Fibroblast of lung (primary cell): ENCODE measurements around the gene TNNT3. TPM values are rescaled to one million over a fixed set of nuclear protein-coding genes. Genes with fewer than 3 reads are reported as not detected.

Experiments
- DNase-seq, 2 donors: peaks; one replicate each; pipeline versions ENCODE4 v3.0.0 to v3.0.0-alpha.2; 2010; ENCODE audit warnings: low read depth in 2 of 2
- H2AFZ ChIP-seq: 2 replicates; pipeline ENCODE4 v1.5.1; 2012; ENCODE audit warnings: low read length, control low read depth, inconsistent platforms
- H3K27ac ChIP-seq: 2 replicates; pipeline ENCODE4 v1.5.1; 2011; ENCODE audit warnings: low read length, control low read depth; ENCODE audit not compliant: insufficient read depth
- H3K27me3 ChIP-seq: 2 replicates; pipeline ENCODE4 v1.5.1; 2011; ENCODE audit warnings: mild to moderate bottlenecking, low read length; ENCODE audit not compliant: control insufficient read depth, insufficient read depth
- H3K36me3 ChIP-seq: 2 replicates; pipeline ENCODE4 v1.5.1; 2011; ENCODE audit warnings: low read length; ENCODE audit not compliant: control insufficient read depth, insufficient read depth
- H3K4me1 ChIP-seq: 2 replicates; pipeline ENCODE4 v1.5.1; 2011; ENCODE audit warnings: low read length; ENCODE audit not compliant: control insufficient read depth, insufficient read depth; ENCODE audit errors: extremely low read depth
- H3K4me2 ChIP-seq: 2 replicates; pipeline ENCODE4 v1.5.1; 2011; ENCODE audit warnings: low read length, control low read depth; ENCODE audit not compliant: insufficient read depth; ENCODE audit errors: extremely low read depth
- H3K4me3 ChIP-seq, 4 experiments: fragments of 200-600 bp in 1 of 4; sonication (generic) in 1 of 4; replicated peaks in 1 of 4; 2 replicates each; pipeline ENCODE4 v1.5.1; 2011 to 2016; ENCODE audit warnings: low read length in 4 of 4, low read depth in 3 of 4, mild to moderate bottlenecking in 3 of 4, control low read depth in 2 of 4, inconsistent platforms in 1 of 4, mixed read lengths in 1 of 4; ENCODE audit not compliant: insufficient read depth in 1 of 4; ENCODE audit errors: control extremely low read depth in 1 of 4
- H3K79me2 ChIP-seq: 2 replicates; pipeline ENCODE4 v1.5.1; 2012; ENCODE audit warnings: mild to moderate bottlenecking, low read length, inconsistent platforms; ENCODE audit not compliant: control insufficient read depth, insufficient read depth
- H3K9ac ChIP-seq: 2 replicates; pipeline ENCODE4 v1.5.1; 2011; ENCODE audit warnings: mild to moderate bottlenecking, low read length, control low read depth; ENCODE audit not compliant: insufficient read depth
- H3K9me3 ChIP-seq: 2 replicates; pipeline ENCODE4 v1.5.1; 2012; ENCODE audit warnings: low read depth, low read length; ENCODE audit not compliant: control insufficient read depth, insufficient read depth
- H4K20me1 ChIP-seq: 2 replicates; pipeline ENCODE4 v1.5.1; 2011; ENCODE audit warnings: low read length; ENCODE audit not compliant: control insufficient read depth, insufficient read depth; ENCODE audit errors: extremely low read depth
- CTCF ChIP-seq, 2 donors: IDR thresholded peaks in 1 of 2; conservative IDR thresholded peaks in 1 of 2; 1 replicate in 1 of 2; 2 replicates in 1 of 2; pipeline ENCODE4 v1.5.1; 2011 to 2012; ENCODE audit warnings: low read length in 2 of 2, control low read depth in 1 of 2, inconsistent platforms in 1 of 2, low read depth in 1 of 2, mild to moderate bottlenecking in 1 of 2
- EZH2 ChIP-seq: IDR thresholded peaks from 2 replicates; pipeline ENCODE4 v1.5.1; 2012; ENCODE audit warnings: low read length, control low read depth, mild to moderate bottlenecking; ENCODE audit errors: missing control alignments
- polyA plus RNA-seq, 2 donors: library from polyadenylated mRNA; depleted of rRNA in 1 of 2; stranded (reverse) in 1 of 2; unstranded in 1 of 2; fragments of >200 nt; gene quantifications; 2 replicates each; pipeline ENCODE4 v1.2.1, GENCODE V29; 2011 to 2012; ENCODE audit warnings: missing spikeins in 1 of 2
- total RNA-seq: library from RNA; depleted of rRNA; stranded (reverse); fragments of >200 nt; gene quantifications from 2 replicates; pipeline ENCODE4 v1.2.1, GENCODE V29; 2014

TNNT3 gene
- total and polyA plus RNA-seq, 2 donors (not counting 1 experiment from before 2014, with no cell fraction given): not detected

DNA sequence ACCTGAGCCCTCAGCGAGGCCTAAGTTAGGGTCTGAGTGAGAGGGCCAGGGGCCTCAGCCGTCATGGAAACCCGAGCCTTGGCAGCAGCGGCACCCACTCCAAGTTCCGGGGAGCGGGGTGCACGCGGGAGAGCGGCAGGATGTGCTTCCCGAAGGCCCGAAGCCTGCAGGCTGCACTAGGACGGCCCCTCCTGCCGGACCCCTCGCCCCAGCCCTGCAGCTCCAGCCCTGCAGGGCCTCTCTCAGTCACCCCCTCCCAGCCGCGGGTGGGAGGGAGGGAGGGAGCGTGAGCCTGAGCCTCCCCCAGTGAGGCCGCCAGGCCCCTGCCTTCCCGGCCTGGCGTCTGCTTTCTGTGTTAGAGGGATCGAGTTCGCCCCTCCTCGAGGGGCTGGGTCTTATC, 50.3 kb downstream of the TNNT3 start:
- Histone ChIP-seq H3K9me3 (no peaks in the 10 kb centered on the region), H2AFZ (no peak overlapping the region), H3K27ac (no peak overlapping the region), H3K79me2 (no peaks in the 10 kb centered on the region), H3K4me1 (no peaks in the 10 kb centered on the region), H4K20me1 (no peaks in the 10 kb centered on the region), H3K4me2 (no peak overlapping the region), H3K36me3 (no peaks in the 10 kb centered on the region), H3K4me3 (no peak overlapping the region), H3K27me3 (no peaks in the 10 kb centered on the region), H3K9ac (no peak overlapping the region)
- DNase-seq: no peak
- no peak for TF ChIP-seq CTCF (conservative IDR thresholded peaks at IDR 0.05 in 1 of 2, IDR thresholded peaks at IDR 0.05 in 1 of 2; ENCODE audit: low read depth in 1 of 2, low read length in 2 of 2)
- TF ChIP-seq EZH2: no peak

DNA sequence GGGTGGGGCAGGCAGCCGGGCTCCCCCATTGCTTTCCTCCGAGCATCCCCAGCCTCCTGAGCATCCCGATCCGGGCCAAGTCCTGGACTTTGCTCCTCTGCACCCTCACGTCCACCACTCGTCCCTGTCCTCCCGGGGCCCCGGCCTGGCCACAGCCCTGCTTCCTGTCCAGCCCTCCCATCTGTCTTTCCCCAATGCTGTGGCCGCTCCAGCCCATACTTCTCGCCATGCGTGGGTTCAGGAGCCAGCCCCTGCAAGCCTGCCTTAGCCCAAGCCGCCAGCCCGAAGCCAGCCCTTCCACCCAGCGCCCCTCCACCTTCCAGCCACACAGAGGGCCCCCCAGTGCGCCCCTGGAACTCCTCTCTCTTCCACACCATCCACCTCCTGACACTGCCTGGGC, 51.5 kb downstream of the TNNT3 start:
- H4K20me1 ChIP-seq: no peaks in the 10 kb centered on the region

GRCh38 chr11:1975185-1975584, 55.7 kb downstream of the TNNT3 start:
- Histone ChIP-seq H3K4me2 (no peak overlapping the region), H3K4me1 (no peaks in the 10 kb centered on the region), H3K79me2 (no peaks in the 10 kb centered on the region), H3K36me3 (no peaks in the 10 kb centered on the region), H2AFZ (no peak overlapping the region), H3K9ac (no peak overlapping the region), H3K27me3 (no peaks in the 10 kb centered on the region), H3K4me3 (no peak overlapping the region), H3K27ac (no peak overlapping the region), H3K9me3 (no peaks in the 10 kb centered on the region), H4K20me1 (no peaks in the 10 kb centered on the region)
- DNase-seq: no peak
- no peak for TF ChIP-seq EZH2
- TF ChIP-seq CTCF (conservative IDR thresholded peaks at IDR 0.05 in 1 of 2, IDR thresholded peaks at IDR 0.05 in 1 of 2; ENCODE audit: low read depth in 1 of 2, low read length in 2 of 2): no peak

More for the DNA sequence above, 51.5 kb downstream of the TNNT3 start:
- Histone ChIP-seq H3K9ac (no peak overlapping the region), H3K79me2 (no peaks in the 10 kb centered on the region), H3K4me3 (no peak overlapping the region), H2AFZ (no peak overlapping the region), H3K27ac (no peak overlapping the region), H3K27me3 (no peaks in the 10 kb centered on the region), H3K9me3 (no peaks in the 10 kb centered on the region), H3K4me1 (no peaks in the 10 kb centered on the region), H3K4me2 (no peak overlapping the region), H3K36me3 (no peaks in the 10 kb centered on the region)
- DNase-seq: no peak
- TF ChIP-seq EZH2 (no peak), CTCF (conservative IDR thresholded peaks at IDR 0.05 in 1 of 2, IDR thresholded peaks at IDR 0.05 in 1 of 2; ENCODE audit: low read depth in 1 of 2, low read length in 2 of 2) (no peak)
